Osteocyte (in vitro differentiated cells): ENCODE measurements around the gene FUT1. TPM values are rescaled to one million over a fixed set of nuclear protein-coding genes. Genes with fewer than 3 reads are reported as not detected.

Source experiments
- DNase-seq: peaks from one replicate; pipeline ENCODE4 v3.0.0; 2021; ENCODE audit warnings: mixed read lengths; ENCODE audit not compliant: unreplicated experiment; ENCODE audit errors: extremely low spot score
- H3K27ac Mint-ChIP-seq: one replicate; pipeline ENCODE4 v1.8.0; 2021; ENCODE audit warnings: mild to moderate bottlenecking, mixed read lengths; ENCODE audit not compliant: unreplicated experiment
- H3K27me3 Mint-ChIP-seq: one replicate; pipeline ENCODE4 v1.8.0; 2021; ENCODE audit warnings: mixed read lengths; ENCODE audit not compliant: unreplicated experiment
- H3K36me3 Mint-ChIP-seq: one replicate; pipeline ENCODE4 v1.8.0; 2021; ENCODE audit warnings: mixed read lengths; ENCODE audit not compliant: unreplicated experiment
- H3K4me1 Mint-ChIP-seq: one replicate; pipeline ENCODE4 v1.8.0; 2021; ENCODE audit warnings: mixed read lengths; ENCODE audit not compliant: unreplicated experiment
- H3K4me3 Mint-ChIP-seq: one replicate; pipeline ENCODE4 v1.8.0; 2021; ENCODE audit warnings: mild to moderate bottlenecking, moderate library complexity, mixed read lengths; ENCODE audit not compliant: unreplicated experiment
- H3K9me3 Mint-ChIP-seq: one replicate; pipeline ENCODE4 v1.8.0; 2021; ENCODE audit warnings: mixed read lengths; ENCODE audit not compliant: unreplicated experiment
- total RNA-seq: library from RNA; stranded (reverse); gene quantifications from 2 replicates; pipeline ENCODE4 v1.2.1, GENCODE V29; 2021
- TF ChIP-seq, protein P1 (sequence below): fragments of 200-600 bp; sonication (generic); IDR thresholded peaks from 2 replicates; pipeline ENCODE4 v1.5.0; 2021; ENCODE audit warnings: antibody characterized with exemption, mild to moderate bottlenecking, moderate library complexity

FUT1 gene
- total RNA-seq, 1 donor from 2014 or later: 0.11 TPM

GRCh38 chr19:48742096-48742495 is 10.3 kb downstream of the FUT1 start:
- Mint-ChIP-seq H3K27me3 (no peaks in the 10 kb centered on the region), H3K27ac (no peak overlapping the region), H3K4me3 (no peak overlapping the region), H3K9me3 (no peaks in the 10 kb centered on the region), H3K36me3 (no peaks in the 10 kb centered on the region), H3K4me1 (peaks cover 6% of the 10 kb centered on the region)
- DNase-seq: no peak
- TF ChIP-seq, protein P1, sequence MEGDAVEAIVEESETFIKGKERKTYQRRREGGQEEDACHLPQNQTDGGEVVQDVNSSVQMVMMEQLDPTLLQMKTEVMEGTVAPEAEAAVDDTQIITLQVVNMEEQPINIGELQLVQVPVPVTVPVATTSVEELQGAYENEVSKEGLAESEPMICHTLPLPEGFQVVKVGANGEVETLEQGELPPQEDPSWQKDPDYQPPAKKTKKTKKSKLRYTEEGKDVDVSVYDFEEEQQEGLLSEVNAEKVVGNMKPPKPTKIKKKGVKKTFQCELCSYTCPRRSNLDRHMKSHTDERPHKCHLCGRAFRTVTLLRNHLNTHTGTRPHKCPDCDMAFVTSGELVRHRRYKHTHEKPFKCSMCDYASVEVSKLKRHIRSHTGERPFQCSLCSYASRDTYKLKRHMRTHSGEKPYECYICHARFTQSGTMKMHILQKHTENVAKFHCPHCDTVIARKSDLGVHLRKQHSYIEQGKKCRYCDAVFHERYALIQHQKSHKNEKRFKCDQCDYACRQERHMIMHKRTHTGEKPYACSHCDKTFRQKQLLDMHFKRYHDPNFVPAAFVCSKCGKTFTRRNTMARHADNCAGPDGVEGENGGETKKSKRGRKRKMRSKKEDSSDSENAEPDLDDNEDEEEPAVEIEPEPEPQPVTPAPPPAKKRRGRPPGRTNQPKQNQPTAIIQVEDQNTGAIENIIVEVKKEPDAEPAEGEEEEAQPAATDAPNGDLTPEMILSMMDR: no peak

GRCh38 chr19:48741129-48741999 is 11.1 kb downstream of the FUT1 start:
- DNase-seq: no peak
- peaks cover 4% of the 10 kb centered on the region for H3K4me1 Mint-ChIP-seq
- TF ChIP-seq, protein P1: no peak
- H3K27ac Mint-ChIP-seq: no peak overlapping the region
- H3K36me3 Mint-ChIP-seq: no peaks in the 10 kb centered on the region
- H3K27me3 Mint-ChIP-seq: no peaks in the 10 kb centered on the region
- no peak overlapping the region for H3K4me3 Mint-ChIP-seq
- no peaks in the 10 kb centered on the region for H3K9me3 Mint-ChIP-seq

DNA sequence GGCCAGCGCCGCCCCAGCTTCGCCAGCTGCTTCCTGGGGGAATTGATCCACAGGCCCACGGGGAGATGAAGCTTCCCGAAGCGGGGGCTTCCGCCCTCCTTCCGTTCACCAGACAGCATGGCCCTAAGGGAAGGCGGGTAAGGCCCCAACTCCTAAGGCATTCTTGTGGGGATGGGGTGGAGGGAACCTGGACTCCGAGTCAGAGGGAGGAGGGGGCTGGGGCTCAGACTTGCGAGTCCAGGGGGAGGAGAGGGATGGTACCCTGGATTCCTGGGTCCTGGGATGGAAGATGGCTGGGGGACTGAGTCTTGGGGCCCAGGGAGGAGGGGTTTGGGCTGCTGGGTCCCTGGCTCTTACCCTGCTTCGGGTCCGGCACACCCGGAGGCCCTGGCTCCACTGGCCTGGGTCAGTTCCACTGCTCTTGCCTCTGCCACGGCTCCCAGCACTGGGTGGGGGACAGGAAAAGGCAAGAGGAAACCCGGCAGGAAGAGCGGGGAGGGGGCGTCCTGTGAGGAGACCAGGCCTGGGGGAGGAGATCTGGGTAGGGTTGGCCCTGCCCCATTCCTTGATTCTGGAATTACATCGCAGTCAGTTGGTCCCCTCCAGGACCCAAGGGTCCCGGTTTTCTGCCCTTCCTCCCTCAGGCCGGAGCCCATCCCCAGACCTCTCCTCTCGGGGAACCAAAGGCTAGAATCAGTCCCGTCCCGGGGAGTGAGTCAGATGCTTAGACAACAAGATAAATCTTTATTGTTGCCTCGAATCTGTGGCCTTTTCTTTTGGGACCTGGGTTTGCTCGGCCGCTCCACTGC is 12.1 kb downstream of the FUT1 start, which contains the start of gene RASIP1:
Gene RASIP1 (minus strand): TSS at position 447 of the 809 bp plus-strand sequence. CDS start 328 bp downstream, at position 119.
- Mint-ChIP-seq H3K9me3 (no peaks in the 10 kb centered on the region), H3K4me3 (peak within 1 kb of the TSS; percentile 35), H3K27ac (no peak within 1 kb of the TSS), H3K36me3 (no peaks in the 10 kb centered on the region), H3K4me1 (peaks cover 4% of the 10 kb centered on the region), H3K27me3 (no peaks in the 10 kb centered on the region)
- DNase-seq: no peak
- TF ChIP-seq, protein P1: no peak

DNA sequence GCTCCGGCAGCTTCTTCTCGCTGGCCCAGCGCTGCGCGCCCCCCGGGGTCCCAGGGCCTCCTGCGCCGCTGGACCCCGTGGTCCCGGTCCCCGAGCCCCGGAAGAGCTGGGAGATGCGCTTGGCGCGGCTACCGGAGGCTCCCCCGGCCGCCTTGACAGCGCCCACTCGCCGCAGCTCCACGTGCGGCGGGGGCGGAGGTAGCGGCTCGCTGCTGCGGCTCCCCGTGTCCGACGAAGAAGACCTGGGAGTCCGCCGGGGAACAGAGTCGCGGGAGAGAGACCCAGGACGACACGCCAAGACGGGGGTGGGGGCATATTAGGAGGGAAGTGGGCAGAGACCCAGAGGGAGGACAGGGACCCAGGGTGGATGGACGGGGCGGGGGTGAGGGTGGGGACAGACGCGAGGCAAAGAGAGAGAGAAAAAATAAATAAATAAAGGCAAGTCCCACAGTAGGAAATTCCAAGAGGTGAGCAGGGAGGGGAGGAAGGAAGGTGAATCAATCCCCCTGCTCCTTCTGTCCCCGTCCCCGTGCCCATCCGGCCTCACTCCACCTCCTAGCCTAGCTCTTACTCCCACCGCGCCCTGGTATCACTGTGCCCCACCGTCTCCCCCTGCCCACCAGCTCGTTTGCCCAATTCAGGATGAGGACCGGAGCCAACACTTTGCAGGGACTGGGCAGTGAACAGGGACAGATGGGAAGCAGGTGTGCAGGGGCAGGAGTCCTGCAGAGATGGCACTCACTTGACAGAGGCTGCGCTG is 12.9 kb downstream of the FUT1 start:
- no peak for DNase-seq
- H3K9me3 Mint-ChIP-seq: no peaks in the 10 kb centered on the region
- H3K27me3 Mint-ChIP-seq: no peaks in the 10 kb centered on the region
- peaks cover 7% of the 10 kb centered on the region for H3K4me1 Mint-ChIP-seq
- peak overlapping the region; percentile 35 for H3K4me3 Mint-ChIP-seq
- TF ChIP-seq, protein P1: no peak
- H3K36me3 Mint-ChIP-seq: no peaks in the 10 kb centered on the region
- H3K27ac Mint-ChIP-seq: no peak overlapping the region
